GM18868 (cell line): ENCODE measurements around the gene ALDH1A3.

ENCODE experiments used
- ATAC-seq: cut with Tn5 transposase; IDR thresholded peaks from one replicate; pipeline ENCODE4 v1.9.1; 2021; ENCODE audit warnings: mild to moderate bottlenecking, moderate library complexity; ENCODE audit not compliant: unreplicated experiment

ALDH1A3 gene

GRCh38 chr15:100947760-100948429 lies 68.3 kb downstream of the ALDH1A3 start:
- no peak for ATAC-seq

- ATAC-seq: no peak
These were observed 68.8 kb downstream of the ALDH1A3 start for GRCh38 chr15:100948430-100948762.

GRCh38 chr15:100949691-100950090 lies 70.1 kb downstream of the ALDH1A3 start:
- ATAC-seq: no peak

DNA sequence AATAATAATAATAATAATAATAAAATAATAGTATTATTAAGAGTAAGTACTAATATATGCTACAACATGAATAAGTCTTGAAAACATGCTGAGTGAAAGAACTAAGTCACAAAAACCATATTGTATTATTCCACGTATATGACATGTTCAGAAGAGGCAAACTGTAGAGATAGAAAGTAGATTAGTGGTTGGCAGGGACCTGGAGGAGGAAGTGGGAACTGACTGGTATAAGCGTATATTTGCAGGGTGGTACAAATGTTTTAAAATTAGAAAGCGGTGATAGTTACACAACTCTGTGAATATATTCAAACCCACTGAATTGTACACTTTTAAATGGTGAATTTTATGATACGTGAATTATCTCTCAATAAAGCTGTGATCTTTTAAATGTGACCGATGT lies 72.3 kb downstream of the ALDH1A3 start:
- ATAC-seq: no peak

DNA sequence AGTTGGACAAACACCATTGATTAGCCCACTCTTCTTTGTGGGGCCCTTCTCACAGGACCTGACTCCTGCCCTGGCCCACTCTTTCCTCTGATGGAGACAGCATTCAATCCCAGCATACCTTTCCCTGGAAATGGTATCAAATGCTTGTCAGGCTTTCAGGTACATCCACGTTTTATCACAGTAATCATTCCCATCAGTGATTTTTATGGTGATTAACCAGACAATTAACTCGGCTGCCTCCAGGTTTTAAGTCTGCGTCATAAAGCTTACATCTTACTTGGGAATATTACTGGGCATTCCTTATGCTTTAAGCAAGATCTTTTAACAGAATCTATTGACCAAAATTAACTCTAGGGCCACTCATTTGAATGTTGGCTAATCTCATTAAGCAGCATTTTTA lies 72.9 kb downstream of the ALDH1A3 start:
- no peak for ATAC-seq

DNA sequence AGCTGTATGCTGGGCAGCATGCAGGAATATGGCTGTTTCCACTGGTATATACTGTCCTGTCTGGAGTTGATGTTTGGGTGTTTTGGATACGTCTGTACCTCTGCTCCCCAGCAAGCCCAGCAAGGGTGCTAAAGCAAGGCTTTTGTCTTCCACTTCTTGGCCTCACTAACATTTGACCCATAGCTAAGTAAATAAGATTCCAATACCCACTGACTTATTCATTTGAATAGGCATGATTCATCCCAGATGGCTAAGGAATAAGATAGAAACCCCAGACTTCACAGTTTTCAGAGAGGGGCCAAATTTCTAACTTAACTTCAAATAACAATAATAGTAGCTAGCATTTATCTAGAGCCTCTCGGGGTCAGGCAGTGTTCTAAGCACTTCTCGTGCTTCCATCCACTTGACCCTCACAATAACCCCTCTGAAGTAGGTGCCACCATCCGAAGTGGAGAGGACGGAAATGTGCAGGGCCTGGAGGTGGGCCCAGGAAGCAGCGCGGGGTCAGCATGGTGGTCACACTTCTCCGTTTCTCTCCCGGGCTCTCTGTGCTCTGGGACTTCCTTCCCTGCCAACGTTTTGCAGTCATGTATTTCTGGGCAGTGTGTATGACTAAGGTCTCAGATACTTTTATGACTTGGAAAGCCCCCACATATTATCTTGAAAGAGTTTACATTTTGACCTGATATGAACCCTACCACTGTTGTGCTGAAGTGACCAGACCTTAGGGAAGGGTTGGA lies 78.9 kb downstream of the ALDH1A3 start:
- no peak for ATAC-seq

DNA sequence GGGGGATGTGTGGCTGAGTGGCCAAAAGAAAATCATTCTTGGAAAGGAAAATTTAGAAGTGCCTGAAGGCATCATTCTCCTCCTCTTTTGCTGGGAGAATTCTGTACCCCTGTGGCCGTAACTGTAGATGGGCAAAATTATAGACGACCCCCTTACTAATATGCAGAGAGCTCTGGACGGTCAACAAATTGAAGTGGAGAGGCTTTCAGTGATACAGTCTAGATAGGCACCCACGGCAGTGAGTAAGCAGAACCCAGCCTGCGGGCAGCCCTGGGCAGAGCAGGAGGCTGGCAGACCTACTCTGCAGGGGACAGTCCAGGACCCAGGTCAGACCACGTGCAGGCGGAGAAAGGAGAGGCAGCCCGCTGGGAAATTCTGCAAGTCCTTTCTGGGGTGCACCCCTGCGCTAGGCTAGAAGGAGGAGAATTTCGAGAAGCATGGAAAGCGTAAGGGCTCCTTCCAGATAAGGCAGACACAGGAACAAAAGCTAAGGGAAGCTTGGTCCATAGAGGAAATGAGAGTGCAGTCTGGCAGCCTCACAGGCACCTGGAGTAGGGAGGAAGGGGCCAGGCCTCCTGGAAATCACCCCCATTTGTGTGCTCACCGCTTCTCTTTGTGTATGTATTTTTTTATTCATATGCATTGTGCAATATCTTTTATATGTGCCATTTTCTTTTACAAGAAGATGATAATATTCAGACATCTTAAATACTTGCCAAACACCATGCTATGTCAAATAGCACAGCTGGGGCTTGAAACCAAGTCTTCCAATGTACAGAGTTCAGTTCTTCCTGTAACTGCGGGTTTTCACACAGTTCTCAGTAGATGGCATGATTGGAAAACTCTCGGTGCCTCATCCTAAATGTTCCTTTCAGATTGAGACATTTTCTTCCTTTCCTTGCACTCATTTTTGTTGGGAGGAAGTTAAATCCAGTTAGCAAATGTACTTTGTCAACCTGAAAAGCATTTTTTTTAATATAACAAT lies 79.7 kb downstream of the ALDH1A3 start:
- no peak for ATAC-seq
